Tibial nerve (tissue), 4 donors: ENCODE data around the gene SLC27A4.
A peak's percentile ranks its signal among the peaks of the same experiment; 100 is the strongest.

Experiments used
- CTCF ChIP-seq, 5 experiments: fragments of 200-600 bp in 3 of 5; fragments of 450-650 bp in 2 of 5; sonication (generic) in 3 of 5; IDR thresholded peaks; one replicate each; pipeline ENCODE4 v1.5.1; 2016 to 2019; ENCODE audit warnings: antibody characterized with exemption in 5 of 5, mild to moderate bottlenecking in 3 of 5, moderate library complexity in 2 of 5
- EP300 ChIP-seq, 2 donors: sonication (generic); formaldehyde crosslinking; IDR thresholded peaks; one replicate each; pipeline ENCODE4 v1.6.1; 2017; ENCODE audit warnings: antibody characterized with exemption in 2 of 2, mild to moderate bottlenecking in 1 of 2
- POLR2A ChIP-seq, 2 donors: fragments of 450-650 bp; IDR thresholded peaks; one replicate each; pipeline ENCODE4 v1.6.1; 2017; ENCODE audit warnings: antibody characterized with exemption in 2 of 2, mild to moderate bottlenecking in 2 of 2, moderate library complexity in 2 of 2

- TF ChIP-seq EP300 (IDR thresholded peaks at IDR 0.05) (peak in 1 of 2 donors; percentile 90), CTCF (IDR thresholded peaks at IDR 0.05) (peak in 2 of 5 experiments; percentile 29 to 61), POLR2A (IDR thresholded peaks at IDR 0.05) (peak in 1 of 2 donors; percentile 42)
Measured at GRCh38 chr9:128322404-128323211, 17.7 kb upstream of the SLC27A4 start, which contains the start of the genes COQ4 and TRUB2.
